Loucy (cell line): Measurements from ENCODE around the gene SLC44A1.

Experiments
- H2AFZ ChIP-seq: fragments of 200-600 bp; sonication (generic); 2 replicates; pipeline ENCODE4 v1.6.0; 2016; ENCODE audit warnings: antibody characterized with exemption, mild to moderate bottlenecking, low read length, moderate library complexity
- H3F3A ChIP-seq: fragments of 200-600 bp; 2 replicates; pipeline ENCODE4 v1.6.0; 2016; ENCODE audit warnings: antibody characterized with exemption, low read depth, mild to moderate bottlenecking
- H3K27me3 ChIP-seq: fragments of 200-600 bp; sonication (generic); 2 replicates; pipeline ENCODE4 v1.6.1; 2014; ENCODE audit warnings: low read length, mild to moderate bottlenecking; ENCODE audit not compliant: insufficient read depth, poor library complexity, severe bottlenecking
- H3K36me3 ChIP-seq: fragments of 200-600 bp; sonication (generic); 2 replicates; pipeline ENCODE4 v1.6.1; 2016; ENCODE audit warnings: low read length; ENCODE audit not compliant: insufficient read depth
- H3K4me1 ChIP-seq: fragments of 200-600 bp; sonication (generic); 2 replicates; pipeline ENCODE4 v1.5.1; 2014; ENCODE audit warnings: low read length, mild to moderate bottlenecking; ENCODE audit not compliant: insufficient read depth, poor library complexity, severe bottlenecking
- H3K4me2 ChIP-seq: fragments of 200-600 bp; sonication (generic); 2 replicates; pipeline ENCODE4 v1.6.0; 2014; ENCODE audit warnings: antibody characterized with exemption, low read length, low read depth, mild to moderate bottlenecking; ENCODE audit not compliant: poor library complexity, severe bottlenecking
- H3K4me3 ChIP-seq: fragments of 200-600 bp; sonication (generic); 2 replicates; pipeline ENCODE4 v1.5.1; 2014; ENCODE audit warnings: low read length, mild to moderate bottlenecking, mixed read lengths; ENCODE audit not compliant: poor library complexity, severe bottlenecking
- H3K79me2 ChIP-seq: fragments of 200-600 bp; sonication (generic); 2 replicates; pipeline ENCODE4 v1.6.1; 2014; ENCODE audit warnings: low read length; ENCODE audit not compliant: insufficient read depth
- H3K9ac ChIP-seq: fragments of 200-600 bp; sonication (generic); 2 replicates; pipeline ENCODE4 v1.6.0; 2014; ENCODE audit warnings: mild to moderate bottlenecking, low read depth, low read length, moderate library complexity; ENCODE audit not compliant: poor library complexity, severe bottlenecking
- H3K9me2 ChIP-seq: fragments of 200-600 bp; sonication (generic); replicated peaks from 2 replicates; pipeline ENCODE4 v1.6.1; 2016; ENCODE audit warnings: low read depth, low read length, mixed read lengths
- H3K9me3 ChIP-seq: fragments of 200-600 bp; sonication (generic); 2 replicates; pipeline ENCODE4 v1.6.1; 2014; ENCODE audit warnings: mild to moderate bottlenecking, antibody characterized with exemption, low read length, low read depth; ENCODE audit not compliant: insufficient read depth
- H4K20me1 ChIP-seq: fragments of 200-600 bp; sonication (generic); 2 replicates; pipeline ENCODE4 v1.6.0; 2014; ENCODE audit warnings: antibody characterized with exemption, low read length, mild to moderate bottlenecking; ENCODE audit not compliant: insufficient read depth, poor library complexity, severe bottlenecking
- EZH2phosphoT487 ChIP-seq: fragments of 200-600 bp; IDR thresholded peaks from 2 replicates; pipeline ENCODE4 v1.6.1; 2018; ENCODE audit warnings: antibody characterized with exemption, mild to moderate bottlenecking, moderate library complexity, borderline replicate concordance
- TF ChIP-seq, protein P1 (sequence below): fragments of 200-600 bp; sonication (generic); conservative IDR thresholded peaks from 2 replicates; pipeline ENCODE4 v1.5.1; 2014; ENCODE audit warnings: mild to moderate bottlenecking, antibody characterized with exemption, low read length

SLC44A1 gene

DNA sequence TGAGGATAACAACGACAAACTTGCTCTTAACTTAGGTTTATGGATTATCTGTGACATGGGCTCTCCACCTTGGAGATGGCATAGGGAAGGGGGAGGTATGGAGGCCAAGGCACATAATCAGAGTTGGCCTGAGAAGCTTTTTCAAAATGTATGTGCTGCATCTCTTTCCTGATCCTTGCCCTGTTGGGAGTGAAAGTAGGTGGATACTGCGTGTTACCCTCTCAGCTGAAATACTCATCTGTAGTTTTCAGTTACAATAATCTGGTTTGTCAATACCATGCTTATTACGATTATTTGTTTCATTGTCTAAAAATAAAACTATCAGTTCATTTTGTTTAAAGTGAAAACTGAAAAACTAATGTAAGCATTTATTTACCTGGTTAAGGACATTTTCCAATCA, 86.7 kb downstream of the SLC44A1 start:
- no peaks in the 10 kb centered on the region for H3K9me3 ChIP-seq
- no peaks in the 10 kb centered on the region for H3K9me2 ChIP-seq
- H3K9ac ChIP-seq: no peak overlapping the region
- TF ChIP-seq EZH2phosphoT487: no peak
- TF ChIP-seq, protein P1, sequence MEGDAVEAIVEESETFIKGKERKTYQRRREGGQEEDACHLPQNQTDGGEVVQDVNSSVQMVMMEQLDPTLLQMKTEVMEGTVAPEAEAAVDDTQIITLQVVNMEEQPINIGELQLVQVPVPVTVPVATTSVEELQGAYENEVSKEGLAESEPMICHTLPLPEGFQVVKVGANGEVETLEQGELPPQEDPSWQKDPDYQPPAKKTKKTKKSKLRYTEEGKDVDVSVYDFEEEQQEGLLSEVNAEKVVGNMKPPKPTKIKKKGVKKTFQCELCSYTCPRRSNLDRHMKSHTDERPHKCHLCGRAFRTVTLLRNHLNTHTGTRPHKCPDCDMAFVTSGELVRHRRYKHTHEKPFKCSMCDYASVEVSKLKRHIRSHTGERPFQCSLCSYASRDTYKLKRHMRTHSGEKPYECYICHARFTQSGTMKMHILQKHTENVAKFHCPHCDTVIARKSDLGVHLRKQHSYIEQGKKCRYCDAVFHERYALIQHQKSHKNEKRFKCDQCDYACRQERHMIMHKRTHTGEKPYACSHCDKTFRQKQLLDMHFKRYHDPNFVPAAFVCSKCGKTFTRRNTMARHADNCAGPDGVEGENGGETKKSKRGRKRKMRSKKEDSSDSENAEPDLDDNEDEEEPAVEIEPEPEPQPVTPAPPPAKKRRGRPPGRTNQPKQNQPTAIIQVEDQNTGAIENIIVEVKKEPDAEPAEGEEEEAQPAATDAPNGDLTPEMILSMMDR: no peak
- peaks cover 48% of the 10 kb centered on the region for H3K79me2 ChIP-seq
- H2AFZ ChIP-seq: no peak overlapping the region
- peaks cover 22% of the 10 kb centered on the region for H3K4me1 ChIP-seq
- no peaks in the 10 kb centered on the region for H4K20me1 ChIP-seq
- H3K4me3 ChIP-seq: no peak overlapping the region
- no peaks in the 10 kb centered on the region for H3F3A ChIP-seq
- no peaks in the 10 kb centered on the region for H3K27me3 ChIP-seq
- no peak overlapping the region for H3K4me2 ChIP-seq
- peaks cover 10% of the 10 kb centered on the region; the same call in 1 of the 2 replicates for H3K36me3 ChIP-seq

DNA sequence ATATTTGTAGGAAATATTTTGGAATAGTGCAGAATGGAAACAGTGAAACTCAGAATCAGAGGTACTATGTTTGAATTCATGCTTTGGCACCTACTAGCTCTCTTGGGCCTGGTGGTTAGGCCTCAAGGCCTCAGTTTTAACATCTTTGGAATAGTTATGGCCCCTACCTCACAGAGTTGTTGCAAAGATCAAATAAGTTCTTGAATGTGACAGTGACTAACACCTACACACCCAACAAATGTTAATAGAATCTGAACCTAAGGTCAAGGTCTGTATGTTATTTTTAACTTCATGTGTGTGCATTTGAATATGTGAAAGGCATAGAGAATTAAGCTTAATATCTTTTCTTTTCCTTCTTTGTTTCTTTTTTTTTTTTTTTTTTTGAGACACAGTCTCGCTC, 87.3 kb downstream of the SLC44A1 start:
- H4K20me1 ChIP-seq: no peaks in the 10 kb centered on the region
- H3F3A ChIP-seq: no peaks in the 10 kb centered on the region
- H3K79me2 ChIP-seq: peaks cover 44% of the 10 kb centered on the region
- no peaks in the 10 kb centered on the region for H3K27me3 ChIP-seq
- H3K9ac ChIP-seq: no peak overlapping the region
- no peak overlapping the region for H3K4me3 ChIP-seq
- peaks cover 22% of the 10 kb centered on the region for H3K4me1 ChIP-seq
- peaks cover 14% of the 10 kb centered on the region; the same call in 1 of the 2 replicates for H3K36me3 ChIP-seq
- H3K9me2 ChIP-seq: no peaks in the 10 kb centered on the region
- no peak overlapping the region for H2AFZ ChIP-seq
- no peak overlapping the region for H3K4me2 ChIP-seq
- TF ChIP-seq, protein P1: no peak
- TF ChIP-seq EZH2phosphoT487: no peak
- no peaks in the 10 kb centered on the region for H3K9me3 ChIP-seq

DNA sequence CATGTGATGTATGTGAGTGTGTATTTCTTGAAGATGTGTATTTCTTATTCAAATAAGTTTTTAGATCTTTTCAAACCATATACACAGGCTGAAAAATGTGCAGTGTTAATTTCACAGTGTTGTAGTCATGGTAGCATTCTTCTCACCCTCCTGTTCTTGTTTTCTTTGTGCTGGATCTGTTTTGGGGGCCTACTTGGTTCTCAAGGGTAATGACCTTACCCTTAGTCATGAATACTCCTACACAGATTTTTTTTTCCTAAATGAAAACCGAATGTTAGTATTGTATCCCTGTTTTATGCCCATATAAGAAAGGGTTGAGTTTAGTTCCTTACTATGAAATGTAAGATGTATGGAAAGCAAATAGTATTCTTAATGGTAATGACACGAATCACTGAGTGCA, 88.0 kb downstream of the SLC44A1 start:
- peaks cover 21% of the 10 kb centered on the region for H3K36me3 ChIP-seq
- H3K9me2 ChIP-seq: no peaks in the 10 kb centered on the region
- no peak overlapping the region for H3K4me2 ChIP-seq
- no peaks in the 10 kb centered on the region for H3K9me3 ChIP-seq
- H3F3A ChIP-seq: no peaks in the 10 kb centered on the region
- no peak overlapping the region for H3K9ac ChIP-seq
- H4K20me1 ChIP-seq: no peaks in the 10 kb centered on the region
- H3K4me1 ChIP-seq: peaks cover 22% of the 10 kb centered on the region
- no peak overlapping the region for H3K4me3 ChIP-seq
- H3K79me2 ChIP-seq: peaks cover 40% of the 10 kb centered on the region
- no peaks in the 10 kb centered on the region for H3K27me3 ChIP-seq
- no peak for TF ChIP-seq EZH2phosphoT487
- TF ChIP-seq, protein P1: no peak
- no peak overlapping the region for H2AFZ ChIP-seq
